HG03457 (cell line): ENCODE measurements around the gene PISD.
"Not testable (repeated sequence)": the region's sequence is repeated elsewhere in the genome, so short reads cannot be mapped to it uniquely, and the experiment has no call there.

Experiments
- ATAC-seq: cut with Tn5 transposase; IDR thresholded peaks from one replicate; pipeline ENCODE4 v1.9.1; 2021; ENCODE audit warnings: moderate number of reproducible peaks; ENCODE audit not compliant: unreplicated experiment

The PISD gene

DNA sequence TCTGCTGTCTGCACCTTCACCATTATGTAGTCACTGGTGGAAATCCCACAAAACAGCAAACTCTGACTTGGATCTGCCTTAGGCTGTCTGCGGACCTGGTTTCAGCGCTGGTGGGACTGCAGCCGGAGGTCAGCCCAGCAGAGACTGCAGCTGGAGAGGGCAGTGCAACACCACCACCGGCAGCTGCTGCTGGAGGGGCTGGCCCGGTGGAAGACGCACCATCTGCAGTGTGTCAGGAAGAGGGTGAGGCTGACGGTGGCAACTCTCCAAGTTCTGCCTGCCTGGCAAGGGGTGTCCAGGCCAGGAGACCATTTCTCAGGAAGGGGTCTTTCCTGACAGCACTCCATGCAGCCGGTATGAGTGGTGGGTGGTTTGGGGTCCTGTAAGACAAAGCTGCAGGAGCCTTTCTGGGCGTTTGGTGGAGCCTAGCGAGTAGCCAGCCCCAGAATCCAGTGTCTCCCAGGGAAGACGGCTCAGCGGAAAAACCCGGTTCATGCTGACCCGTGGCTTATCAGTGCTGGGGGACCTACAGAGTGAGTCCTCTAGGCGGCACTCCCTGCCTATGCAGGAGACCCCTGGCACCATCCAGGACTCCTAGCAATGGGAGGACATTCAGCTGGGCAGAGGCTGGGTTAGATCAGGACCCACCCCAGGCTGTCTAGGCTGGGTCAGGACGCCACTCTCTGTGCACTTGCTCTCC lies 50.8 kb downstream of the PISD start:
- no peak for ATAC-seq

GRCh38 chr22:31610611-31611010 lies 51.4 kb downstream of the PISD start:
- no peak for ATAC-seq

DNA sequence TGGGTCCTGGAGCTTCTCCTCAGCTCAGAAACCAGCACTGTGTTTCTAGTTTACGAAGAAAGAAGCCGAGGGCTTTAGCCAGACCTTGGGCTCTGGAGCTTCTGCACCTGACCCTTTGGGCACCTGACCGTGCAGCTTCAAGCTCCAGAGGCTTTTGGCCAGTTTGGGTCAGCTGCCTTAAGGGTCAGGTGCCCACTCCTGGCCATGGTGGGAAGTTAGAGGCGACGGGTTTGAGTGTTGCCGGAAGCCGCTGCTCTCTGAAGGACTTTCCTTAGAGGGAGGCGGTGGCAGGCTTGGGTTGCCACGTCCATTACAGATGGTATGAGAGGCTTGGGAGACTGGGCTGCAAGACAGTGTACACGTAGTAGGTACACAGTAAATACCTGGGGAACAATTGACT lies 52.3 kb downstream of the PISD start:
- no peak for ATAC-seq

DNA sequence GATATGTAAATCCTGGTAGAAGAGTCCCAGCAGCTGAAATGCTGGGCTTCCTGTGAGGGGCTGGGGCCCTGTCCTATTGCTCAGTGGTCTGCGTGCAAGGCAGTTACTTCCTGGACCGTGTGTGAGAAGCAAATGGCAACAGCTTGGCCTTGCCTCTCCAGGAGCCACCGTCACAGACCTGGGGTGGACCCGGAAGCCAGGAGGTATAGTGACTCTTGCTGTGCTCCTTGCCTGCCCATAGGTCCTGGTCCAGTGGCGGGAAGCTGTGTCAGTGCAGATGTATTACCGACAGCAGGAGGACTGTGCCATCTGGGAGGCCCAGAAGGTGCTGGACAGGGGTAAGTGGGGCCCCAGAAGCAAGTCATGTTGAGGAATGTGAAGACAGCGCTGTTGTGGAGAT lies 54.3 kb downstream of the PISD start:
- ATAC-seq: no peak

DNA sequence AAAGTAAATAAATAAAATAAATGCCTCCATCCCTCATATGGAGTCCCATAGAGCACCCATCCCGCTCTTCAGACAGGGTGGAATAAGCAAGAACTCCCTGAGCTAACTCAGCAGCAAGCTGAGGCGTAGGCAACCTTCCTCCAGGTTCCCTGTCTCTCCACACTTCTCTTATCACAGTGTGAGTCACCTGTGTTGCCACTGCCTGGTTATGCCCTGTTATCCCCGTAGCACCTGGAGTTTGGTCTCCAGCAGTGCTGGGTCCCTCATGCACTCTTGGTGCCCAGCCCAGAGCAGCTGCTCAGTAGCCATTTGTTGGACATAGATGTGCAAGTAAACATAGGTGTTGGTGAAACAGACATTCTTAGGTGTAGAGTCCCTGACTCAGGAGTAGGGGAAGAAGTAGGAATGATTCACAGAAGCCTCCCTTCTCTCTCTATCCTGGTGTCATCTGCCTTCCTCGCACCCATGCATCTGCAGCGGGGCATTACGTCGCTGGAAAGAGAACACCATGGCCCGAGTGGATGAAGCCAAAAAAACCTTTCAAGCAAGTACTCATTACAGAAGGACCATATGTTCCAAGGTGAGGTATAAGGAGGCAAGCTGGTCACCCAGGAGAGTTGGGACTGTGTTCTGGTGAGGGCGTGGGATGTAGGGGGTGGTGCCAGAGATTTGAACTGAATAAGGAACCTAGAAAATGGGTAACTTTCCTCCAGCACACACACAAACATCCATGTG lies 56.0 kb downstream of the PISD start:
- no peak for ATAC-seq

GRCh38 chr22:31604746-31605705 lies 57.0 kb downstream of the PISD start:
- no peak for ATAC-seq

DNA sequence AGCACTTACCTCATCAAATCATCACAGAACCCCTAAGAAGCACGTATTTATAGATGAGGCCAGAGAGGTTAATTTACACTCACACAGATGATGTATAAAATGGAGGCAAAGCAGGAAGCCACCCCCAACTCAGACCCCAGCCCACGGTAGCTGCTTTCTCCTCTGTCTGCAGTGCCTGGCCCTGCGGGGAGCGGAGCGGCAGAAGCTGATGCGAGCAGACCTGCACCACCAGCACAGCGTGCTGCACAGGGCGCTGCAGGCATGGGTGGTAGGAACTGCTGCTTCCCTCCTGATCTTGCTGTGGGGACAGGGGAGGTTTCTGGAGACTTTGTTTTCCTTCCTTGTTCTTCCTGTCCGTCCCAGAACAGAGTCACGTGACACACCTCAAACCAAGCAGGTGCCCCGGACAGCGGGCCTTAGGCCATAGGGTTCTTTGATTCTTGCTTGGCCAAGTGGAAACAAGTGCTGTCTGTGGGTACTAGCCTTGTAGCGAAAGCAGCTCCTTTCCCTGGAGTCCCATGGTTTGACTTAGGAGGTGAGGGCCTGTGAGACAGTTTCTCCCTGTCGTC lies 57.8 kb downstream of the PISD start:
- no peak for ATAC-seq

GRCh38 chr22:31603574-31603973 lies 58.4 kb downstream of the PISD start:
- no peak for ATAC-seq

DNA sequence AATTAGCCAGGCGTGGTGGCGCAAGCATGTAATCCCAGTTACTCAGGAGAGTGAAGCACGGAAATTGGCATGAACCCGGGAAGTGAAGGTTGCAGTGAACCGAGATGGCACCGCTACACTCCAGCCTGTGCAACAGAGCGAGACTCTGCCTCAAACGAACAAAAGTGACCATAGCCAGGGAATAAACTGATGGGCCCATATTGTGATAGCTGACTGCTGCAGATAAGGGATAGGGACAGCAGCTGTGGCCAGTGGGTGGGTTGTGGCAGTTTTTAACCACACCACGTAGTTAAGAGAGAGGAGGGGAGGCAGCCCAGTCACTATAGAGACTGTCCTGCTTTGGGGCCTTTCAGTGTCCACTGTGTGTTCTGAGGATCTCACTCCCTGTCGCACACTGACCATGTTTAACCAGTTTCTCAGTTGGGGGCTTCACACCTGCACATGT lies 58.9 kb downstream of the PISD start:
- no peak for ATAC-seq

GRCh38 chr22:31602259-31602952 lies 59.6 kb downstream of the PISD start:
- no peak for ATAC-seq

DNA sequence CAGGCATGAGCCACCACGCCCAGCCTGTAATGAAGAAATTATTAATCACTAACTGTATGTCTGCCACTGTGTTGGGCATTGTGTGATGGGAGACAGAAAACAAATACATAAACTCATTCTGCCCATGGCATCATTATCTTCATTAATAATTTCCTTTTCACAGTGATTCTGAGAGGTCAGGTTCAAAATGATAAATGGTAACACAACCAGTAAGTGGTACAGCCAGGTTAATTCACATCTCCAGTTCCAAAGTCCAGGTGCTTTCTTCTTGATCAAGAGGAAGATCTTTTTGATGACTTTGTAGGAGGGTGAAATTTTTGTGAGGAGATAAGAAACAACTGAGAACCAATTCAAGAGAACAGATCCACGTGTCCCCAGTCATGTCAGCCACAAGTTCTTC lies 66.7 kb downstream of the PISD start:
- no peak for ATAC-seq

- ATAC-seq: not testable (repeated sequence)
Observed at GRCh38 chr22:31590161-31590560, 71.9 kb downstream of the PISD start.

DNA sequence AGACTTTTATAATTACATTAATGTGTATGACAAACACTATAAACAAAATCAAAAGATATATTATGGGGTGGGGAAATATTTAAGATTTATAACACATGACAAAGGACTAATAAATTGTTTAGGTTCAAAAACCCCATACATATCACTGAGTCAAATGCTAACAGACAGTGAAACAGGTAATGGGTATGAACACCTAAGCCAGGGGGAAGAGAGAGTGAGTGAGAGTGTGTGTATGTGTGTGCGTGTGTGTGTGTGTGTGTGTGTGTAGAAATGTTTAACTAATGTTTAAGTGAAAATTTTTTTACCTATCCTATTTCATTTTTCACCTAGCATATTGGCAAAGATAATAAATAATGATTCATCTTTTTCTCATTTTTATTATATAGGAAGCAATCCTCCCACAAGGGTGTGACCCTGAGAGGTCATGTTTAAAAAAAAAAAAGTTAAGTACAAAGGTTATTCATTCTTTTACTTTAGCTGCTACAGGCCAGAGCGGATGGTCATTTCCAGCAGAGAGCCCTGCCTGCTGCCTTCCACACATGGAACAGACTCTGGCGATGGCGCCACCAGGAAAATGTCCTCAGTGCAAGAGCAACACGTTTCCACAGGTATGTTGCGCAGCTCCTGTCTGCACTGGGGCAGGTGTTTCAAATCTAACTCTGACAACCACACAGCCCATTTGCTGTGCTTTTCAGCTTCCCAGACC lies 72.9 kb downstream of the PISD start:
- no peak for ATAC-seq

DNA sequence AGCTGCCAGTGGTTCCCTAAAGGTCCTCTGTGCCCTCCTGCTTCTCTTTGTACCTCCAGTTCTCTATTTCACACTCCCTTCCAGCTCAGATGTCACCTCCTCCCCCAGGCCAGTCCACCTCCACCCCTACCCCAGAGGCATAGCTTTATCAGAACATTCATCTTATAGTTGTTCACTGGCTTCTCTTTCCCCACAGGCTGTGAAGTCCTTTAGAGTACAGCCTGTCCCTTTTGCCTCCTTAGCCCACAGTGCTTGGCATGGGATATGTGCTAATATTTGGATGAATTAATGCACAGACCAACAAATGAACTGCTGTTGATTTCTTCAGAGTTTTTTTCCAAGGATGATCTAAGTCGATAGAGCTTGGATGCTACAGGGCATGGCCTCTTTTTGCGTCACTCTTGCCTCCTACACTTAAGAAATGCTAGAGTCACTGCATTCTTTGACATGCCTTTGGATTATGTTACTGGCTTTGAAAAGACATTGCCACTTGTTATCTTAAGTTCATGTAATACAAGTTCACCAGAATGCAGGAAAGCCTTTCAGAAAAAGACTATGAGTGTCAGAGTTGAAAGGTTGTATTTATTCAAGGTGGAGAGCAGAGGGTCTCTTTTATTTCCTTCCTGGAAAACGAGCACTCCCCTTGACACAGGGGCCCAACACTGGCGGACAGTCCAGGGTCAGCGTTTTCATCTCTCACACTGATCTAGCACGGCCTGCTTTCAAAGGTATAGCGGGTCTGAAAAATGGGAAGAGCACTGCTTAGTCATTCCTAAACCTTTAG lies 75.7 kb downstream of the PISD start:
- no peak for ATAC-seq

- no peak for ATAC-seq
Observed at GRCh38 chr22:31585161-31585859, 76.7 kb downstream of the PISD start.

DNA sequence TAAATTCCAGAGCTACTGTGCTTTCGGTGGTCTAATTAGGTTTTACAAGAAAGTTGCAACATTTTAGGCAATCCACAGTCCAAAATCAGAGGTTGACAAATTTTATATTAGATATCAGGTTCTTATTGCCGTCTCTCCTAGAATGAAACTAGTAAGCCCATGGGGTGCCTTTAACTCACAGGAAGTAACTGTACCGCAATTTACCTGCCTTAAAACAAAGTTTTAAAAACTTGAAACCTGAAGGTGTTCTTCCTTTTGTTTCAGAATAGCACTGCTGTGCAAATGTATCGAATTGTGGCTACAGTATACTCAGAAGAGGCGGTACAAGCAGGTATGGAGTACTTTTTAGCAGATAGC lies 77.2 kb downstream of the PISD start:
- no peak for ATAC-seq

- ATAC-seq: no peak
Observed at GRCh38 chr22:31583861-31584485, 78.0 kb downstream of the PISD start.

GRCh38 chr22:31579835-31580242 lies 82.2 kb downstream of the PISD start:
- ATAC-seq: no peak
